Measurements from ENCODE around the gene CROCC2.

CROCC2 gene

GRCh38 chr2:241014764-241015163 lies 108.6 kb downstream of the CROCC2 start:
- no peak for DNase-seq (ENCODE audit: low read depth in 3 of 3)

DNA sequence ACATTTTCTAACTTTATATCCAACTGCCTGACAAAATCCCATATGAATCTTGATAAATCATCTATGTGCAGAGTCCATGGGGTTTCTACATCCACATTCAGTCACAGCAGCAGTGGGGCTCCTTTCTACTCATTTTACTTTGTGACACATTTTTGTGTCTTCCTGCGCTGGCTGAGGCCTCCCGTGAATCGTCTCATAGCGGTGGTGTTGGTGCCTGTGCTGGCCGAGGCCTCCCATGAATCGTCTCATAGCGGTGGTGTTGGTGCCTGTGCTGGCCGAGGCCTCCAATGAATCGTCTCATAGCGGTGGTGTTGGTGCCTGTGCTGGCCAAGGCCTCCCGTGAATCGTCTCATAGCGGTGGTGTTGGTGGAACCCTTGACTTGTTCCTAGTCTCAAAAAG lies 109.3 kb downstream of the CROCC2 start:
- DNase-seq (ENCODE audit: low read depth in 3 of 3): no peak

- DNase-seq (ENCODE audit: low read depth in 3 of 3): no peak
Observed at GRCh38 chr2:241017228-241017940, 111.2 kb downstream of the CROCC2 start.

DNA sequence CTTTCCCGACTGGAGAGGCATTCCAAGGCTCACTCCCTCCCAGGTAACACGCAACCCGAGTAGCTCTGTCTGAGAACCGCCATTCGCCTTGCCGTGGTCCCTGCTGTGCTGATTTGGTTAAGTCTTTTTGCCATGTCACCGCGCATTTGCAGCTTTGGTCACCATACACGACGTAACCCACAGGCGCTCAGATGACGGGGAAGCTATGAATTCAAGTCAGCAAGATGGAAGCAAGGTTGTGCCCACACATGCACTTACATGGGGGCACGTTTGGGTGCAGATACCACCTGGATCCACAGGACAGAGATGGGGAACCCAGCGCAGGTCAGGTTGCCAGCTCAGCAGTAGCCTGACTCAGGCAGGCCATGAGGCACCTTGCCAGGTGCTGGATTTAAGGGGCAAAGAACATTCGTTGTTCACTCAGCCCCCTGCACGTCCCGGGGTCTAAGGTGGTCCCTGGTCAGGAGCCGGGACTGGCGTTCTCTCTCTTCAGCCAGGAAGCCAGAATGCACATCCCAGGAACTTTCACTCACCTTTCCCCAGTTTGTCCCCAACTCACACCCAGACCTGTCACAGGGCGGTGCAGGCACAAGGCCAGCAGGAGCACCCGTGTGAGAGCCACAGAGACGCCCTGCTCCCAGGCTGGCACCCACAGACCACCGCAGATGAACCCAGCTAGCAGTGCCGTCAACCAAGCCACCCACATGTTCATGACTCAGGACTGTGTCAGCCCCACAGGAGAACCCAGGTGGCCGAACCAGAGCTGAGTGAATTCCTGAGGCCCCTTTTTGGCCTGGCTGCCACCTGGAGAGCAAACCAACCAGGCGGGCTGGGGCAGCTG lies 112.1 kb downstream of the CROCC2 start:
- no peak for DNase-seq (ENCODE audit: low read depth in 3 of 3)

GRCh38 chr2:241019441-241020139 lies 113.5 kb downstream of the CROCC2 start:
- DNase-seq (ENCODE audit: low read depth in 3 of 3): no peak

DNA sequence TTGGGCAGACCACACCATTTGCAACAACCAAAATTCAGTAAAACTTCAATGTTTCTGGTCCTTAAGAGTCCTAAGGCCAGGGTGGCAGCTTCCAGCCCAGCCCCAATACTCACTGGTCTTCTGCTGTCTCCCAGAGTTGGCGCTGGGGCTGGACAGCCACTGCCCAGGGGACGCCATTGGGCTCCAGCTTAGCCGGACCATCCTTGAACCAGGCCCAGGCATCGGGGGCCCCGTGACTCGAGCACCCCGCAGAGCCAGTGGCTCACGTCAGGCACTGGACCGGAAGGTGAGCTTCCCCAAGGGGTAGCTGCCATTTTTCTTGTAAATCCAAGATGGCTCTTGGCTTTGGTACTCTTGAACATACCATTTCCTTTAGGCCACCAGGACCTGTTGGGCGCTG lies 114.1 kb downstream of the CROCC2 start:
- no peak for DNase-seq (ENCODE audit: low read depth in 3 of 3)

DNA sequence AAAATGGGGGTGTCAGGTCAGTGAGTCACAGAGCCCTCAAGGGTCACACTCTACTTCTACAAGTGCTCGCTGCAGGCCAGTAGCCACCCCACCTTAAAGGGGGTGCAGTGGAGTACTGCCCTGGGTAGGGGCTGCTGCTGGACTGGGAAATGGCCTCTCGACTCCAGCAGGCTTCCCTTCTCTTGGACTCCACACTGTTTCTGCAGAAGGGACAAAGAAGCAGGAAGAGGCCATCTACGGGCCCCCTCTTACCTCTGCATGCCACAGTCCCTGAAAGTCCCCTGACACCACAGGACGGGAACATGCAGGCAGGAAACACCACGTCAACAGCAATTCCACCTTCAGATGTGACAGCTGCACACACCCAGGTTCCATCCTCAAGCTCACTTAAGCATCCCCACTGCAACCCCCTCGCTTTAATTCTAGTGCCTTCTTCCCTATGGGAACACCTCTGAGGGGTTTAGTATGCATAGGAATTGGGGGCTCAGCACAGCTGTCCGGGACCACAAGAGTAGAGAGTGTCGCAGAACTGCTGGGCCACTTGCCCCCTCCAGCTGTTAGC lies 114.6 kb downstream of the CROCC2 start:
- no peak for DNase-seq (ENCODE audit: low read depth in 3 of 3)

DNA sequence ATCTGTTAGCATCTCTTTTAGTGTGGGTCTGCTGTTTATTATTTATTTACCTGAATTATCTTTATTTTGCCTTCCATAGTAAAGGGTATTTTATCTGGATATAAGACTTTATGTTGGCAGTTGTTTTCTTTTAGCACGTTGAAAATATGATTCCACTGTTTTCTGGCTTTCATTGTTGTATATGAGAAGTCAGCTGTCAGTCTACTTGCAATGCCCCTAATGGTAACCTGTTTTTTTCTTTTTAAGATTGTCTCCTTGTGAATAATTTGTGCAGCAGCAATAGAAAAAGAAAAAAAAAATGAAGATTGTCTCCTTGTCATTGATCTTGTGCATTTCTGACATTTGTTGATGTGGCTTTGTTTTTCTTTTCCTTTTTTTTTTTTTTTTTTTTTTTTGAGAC lies 119.5 kb downstream of the CROCC2 start:
- DNase-seq (ENCODE audit: low read depth in 3 of 3): no peak

DNA sequence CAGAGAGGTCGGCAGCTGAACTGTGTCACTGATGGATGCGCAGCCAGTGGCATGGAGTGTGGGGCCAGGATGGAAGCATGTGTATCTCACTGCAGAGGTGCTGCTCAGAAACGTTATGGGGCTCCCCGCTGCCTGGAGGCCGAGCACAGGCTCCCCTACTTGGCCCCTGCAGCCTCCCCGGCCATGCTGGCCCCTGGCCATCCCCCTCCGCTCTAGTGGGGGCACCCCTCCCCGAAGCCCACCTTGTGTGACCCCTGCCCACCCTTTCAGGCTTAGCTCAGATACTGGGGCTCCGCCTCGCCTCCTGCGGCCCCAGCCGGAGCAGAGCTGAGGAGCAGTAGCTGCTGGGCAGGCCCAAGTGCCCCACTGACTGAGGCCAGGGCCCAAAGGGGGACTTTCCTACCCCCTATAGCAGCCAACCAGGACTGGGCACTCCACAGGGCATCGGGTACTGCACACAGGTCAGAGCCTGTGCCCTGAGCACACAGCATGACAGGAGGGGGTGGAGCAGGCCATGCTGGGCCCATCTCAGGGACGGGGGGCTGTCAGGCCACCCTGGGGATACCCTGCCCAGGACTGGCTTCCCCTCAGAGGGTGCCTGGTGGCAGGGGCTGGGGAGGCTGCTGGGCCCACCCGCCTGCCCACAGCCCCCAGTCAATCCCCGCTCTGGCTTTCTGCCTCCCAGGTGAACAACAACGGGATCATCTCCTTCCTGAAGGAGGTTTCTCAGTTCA lies 123.6 kb downstream of the CROCC2 start:
- DNase-seq (ENCODE audit: low read depth in 3 of 3): no peak

DNA sequence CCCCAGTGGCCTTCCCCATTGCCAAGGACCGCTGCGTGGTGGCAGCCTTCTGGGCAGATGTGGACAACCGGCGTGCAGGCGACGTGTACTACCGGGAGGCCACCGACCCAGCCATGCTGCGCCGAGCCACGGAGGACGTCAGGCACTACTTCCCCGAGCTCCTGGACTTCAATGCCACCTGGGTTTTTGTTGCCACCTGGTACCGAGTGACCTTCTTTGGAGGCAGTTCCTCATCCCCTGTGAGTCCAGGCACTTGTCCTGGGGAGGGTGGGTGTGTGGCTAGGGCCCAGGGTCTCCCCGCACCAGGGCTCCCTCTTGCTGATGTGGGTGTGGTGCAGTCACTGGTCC lies 124.2 kb downstream of the CROCC2 start:
- DNase-seq (ENCODE audit: low read depth in 3 of 3): no peak

DNA sequence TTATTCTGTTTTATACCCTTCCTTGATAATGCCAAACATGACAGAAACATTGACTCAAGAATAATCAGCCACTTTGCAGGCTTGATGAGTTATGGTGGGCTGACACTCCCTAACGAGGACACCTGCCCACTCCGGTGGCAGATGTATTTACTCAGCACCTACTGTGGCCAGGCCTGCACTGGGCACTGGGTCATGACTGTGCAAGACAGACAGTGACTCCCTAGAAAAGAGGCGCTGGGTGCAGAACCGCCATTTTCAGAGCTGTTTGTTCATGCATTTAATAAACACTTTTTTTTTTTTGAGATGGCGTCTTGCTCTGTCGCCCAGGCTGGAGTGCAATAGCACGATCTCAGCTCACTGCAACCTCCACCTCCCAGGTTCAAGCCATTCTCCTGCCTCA lies 124.7 kb downstream of the CROCC2 start:
- DNase-seq (ENCODE audit: low read depth in 3 of 3): no peak

- no peak for DNase-seq (ENCODE audit: low read depth in 3 of 3)
Observed at GRCh38 chr2:241031436-241032165, 125.5 kb downstream of the CROCC2 start.

- no peak for DNase-seq (ENCODE audit: low read depth in 3 of 3)
Observed at GRCh38 chr2:241033336-241033987, 127.3 kb downstream of the CROCC2 start.

- DNase-seq (ENCODE audit: low read depth in 3 of 3): no peak
Observed at GRCh38 chr2:241033994-241034393, 127.9 kb downstream of the CROCC2 start.

- no peak for DNase-seq (ENCODE audit: low read depth in 3 of 3)
Observed at GRCh38 chr2:241034490-241035141, 128.5 kb downstream of the CROCC2 start.

- no peak for DNase-seq (ENCODE audit: low read depth in 3 of 3)
Observed at GRCh38 chr2:241035142-241035817, 129.1 kb downstream of the CROCC2 start.

DNA sequence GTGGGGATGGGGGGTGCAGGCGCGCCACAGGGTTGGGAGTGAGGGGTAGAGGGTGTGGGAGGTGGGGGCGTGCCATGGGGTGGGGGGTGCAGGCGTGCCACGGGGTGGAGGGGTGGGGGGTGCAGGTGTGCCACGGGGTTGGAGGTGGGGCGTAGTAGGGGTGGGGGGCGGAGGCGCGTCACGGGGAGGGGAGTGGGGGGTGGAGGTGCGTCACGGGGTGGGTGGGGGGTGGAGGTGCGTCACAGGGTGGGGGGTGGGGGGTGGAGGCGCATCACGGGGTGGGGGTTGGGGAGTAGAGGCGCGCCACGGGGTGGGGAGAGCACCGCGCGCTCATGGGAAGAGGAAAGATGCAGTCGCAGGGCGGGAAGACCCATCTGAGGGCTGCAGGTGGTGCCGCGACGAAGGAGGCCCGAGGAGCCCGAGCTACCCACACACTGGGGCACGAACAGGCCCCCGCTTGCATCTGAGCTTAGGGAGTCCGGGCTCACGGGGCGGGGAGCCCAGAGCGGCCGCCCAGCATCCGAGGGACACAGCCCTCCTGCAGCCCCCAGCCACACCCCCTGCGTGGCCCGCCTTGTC lies 129.8 kb downstream of the CROCC2 start:
- DNase-seq (ENCODE audit: low read depth in 3 of 3): no peak

DNA sequence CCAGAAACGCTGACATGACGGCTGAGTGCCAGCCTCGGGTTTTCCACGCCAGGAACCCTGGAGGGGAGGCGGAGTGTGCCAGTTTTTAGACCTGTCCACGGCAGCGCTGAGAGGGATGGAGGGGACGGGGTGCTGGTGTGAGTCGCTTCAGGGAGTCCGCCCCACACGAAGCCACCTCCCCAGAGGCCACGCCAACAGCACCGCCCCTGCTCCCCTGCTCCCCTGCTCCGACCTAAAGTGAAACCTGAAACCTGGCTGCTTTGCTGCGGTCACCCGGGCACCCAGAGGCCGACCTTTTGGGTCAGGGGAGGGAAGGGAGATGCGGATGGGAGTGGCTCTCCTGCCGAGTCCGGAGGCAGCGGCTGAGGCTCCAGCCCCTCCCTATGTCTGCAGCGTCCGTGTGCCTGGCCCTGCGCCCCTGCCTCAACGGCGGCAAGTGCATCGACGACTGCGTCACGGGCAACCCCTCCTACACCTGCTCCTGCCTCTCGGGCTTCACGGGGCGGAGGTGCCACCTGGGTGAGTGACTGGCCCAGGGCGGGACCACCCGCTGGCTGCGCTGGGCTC lies 130.3 kb downstream of the CROCC2 start:
- DNase-seq (ENCODE audit: low read depth in 3 of 3): peak in 1 of 3 experiments; percentile 46

GRCh38 chr2:241036964-241037421 lies 130.9 kb downstream of the CROCC2 start:
- DNase-seq (ENCODE audit: low read depth in 3 of 3): no peak
